Endothelial cell of umbilical vein (primary cell): Measurements from ENCODE around the gene SORT1.

Experiments used
- EZH2 ChIP-seq: IDR thresholded peaks from 2 replicates; pipeline ENCODE4 v1.6.1; 2012; ENCODE audit warnings: borderline replicate concordance, low read depth, mild to moderate bottlenecking, moderate library complexity, low read length, inconsistent platforms; ENCODE audit not compliant: severe bottlenecking
- TF ChIP-seq, protein P1 (sequence below), 2 donors: IDR thresholded peaks; 1 replicate in 1 of 2; 2 replicates in 1 of 2; pipeline ENCODE4 v1.5.1; 2011; ENCODE audit warnings: low read length in 2 of 2, mild to moderate bottlenecking in 2 of 2, moderate library complexity in 2 of 2, control low read depth in 1 of 2, inconsistent platforms in 1 of 2, low read depth in 1 of 2; ENCODE audit not compliant: insufficient read depth in 1 of 2; ENCODE audit errors: extremely low read depth in 1 of 2

DNA sequence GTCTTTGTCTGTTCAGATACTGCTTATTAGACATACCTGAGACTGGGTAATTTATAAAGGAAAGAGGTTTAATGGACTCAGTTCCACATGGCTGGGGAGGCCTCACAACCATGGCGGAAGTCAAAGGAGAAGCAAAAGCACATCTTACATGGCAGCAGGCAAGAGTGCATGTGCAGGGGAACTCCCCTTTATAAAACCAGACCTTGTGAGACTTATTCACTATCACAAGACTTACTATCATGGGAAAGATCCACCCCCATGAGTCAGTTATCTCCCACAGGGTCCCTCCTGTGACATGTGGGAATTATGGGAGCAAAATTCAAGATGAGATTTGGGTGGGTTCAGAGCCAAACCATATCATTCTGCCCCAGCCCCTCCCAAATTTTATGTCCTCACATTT, 35.6 kb upstream of the SORT1 start:
- TF ChIP-seq, protein P1, sequence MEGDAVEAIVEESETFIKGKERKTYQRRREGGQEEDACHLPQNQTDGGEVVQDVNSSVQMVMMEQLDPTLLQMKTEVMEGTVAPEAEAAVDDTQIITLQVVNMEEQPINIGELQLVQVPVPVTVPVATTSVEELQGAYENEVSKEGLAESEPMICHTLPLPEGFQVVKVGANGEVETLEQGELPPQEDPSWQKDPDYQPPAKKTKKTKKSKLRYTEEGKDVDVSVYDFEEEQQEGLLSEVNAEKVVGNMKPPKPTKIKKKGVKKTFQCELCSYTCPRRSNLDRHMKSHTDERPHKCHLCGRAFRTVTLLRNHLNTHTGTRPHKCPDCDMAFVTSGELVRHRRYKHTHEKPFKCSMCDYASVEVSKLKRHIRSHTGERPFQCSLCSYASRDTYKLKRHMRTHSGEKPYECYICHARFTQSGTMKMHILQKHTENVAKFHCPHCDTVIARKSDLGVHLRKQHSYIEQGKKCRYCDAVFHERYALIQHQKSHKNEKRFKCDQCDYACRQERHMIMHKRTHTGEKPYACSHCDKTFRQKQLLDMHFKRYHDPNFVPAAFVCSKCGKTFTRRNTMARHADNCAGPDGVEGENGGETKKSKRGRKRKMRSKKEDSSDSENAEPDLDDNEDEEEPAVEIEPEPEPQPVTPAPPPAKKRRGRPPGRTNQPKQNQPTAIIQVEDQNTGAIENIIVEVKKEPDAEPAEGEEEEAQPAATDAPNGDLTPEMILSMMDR (IDR thresholded peaks at IDR 0.05; ENCODE audit: extremely low read depth in 1 of 2, insufficient read depth in 1 of 2, low read depth in 1 of 2, low read length in 2 of 2) = no peak
- no peak for TF ChIP-seq EZH2
